GM23248 (cell line): ENCODE measurements around the gene PKIB.

ENCODE experiments used
- EZH2 ChIP-seq: fragments of 200-600 bp; sonication (generic); IDR thresholded peaks from 2 replicates; pipeline ENCODE4 v1.6.1; 2018; ENCODE audit warnings: antibody characterized with exemption, mild to moderate bottlenecking; ENCODE audit not compliant: insufficient read depth, poor library complexity, severe bottlenecking
- EZH2phosphoT487 ChIP-seq: fragments of 200-600 bp; sonication (generic); IDR thresholded peaks from 2 replicates; pipeline ENCODE4 v1.6.1; 2018; ENCODE audit warnings: antibody characterized with exemption, moderate library complexity, mild to moderate bottlenecking, low read depth; ENCODE audit not compliant: insufficient read depth

DNA sequence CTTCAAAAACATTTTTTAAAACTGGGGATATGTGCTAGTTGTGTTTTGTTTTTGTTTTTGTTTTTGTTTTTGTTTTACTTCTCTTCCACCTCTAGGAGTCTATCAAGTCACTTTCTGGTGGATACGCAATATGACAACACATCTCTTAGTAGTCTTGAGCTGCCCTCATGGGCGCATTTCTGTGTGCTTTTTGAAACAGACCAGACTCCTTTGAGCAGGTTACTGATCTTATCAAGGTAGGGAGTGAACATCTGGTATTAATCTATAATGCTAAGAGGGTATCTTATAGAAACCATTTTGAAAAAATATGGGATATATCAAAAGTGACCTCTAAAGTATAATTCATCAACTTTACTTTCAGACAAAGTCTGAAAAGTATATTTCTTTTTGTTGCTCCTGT, 56.2 kb downstream of the PKIB start:
- TF ChIP-seq EZH2 (no peak), EZH2phosphoT487 (no peak)
